BLaER1 treated with 17β-estradiol and CSF1 and Interleukin-3, amounts not matched to agents 10 nM and 100 nM (cell line): Measurements from ENCODE around the gene ZNF12.

ENCODE experiments used
- H3K27ac ChIP-seq, 11 experiments: shearing (Covaris generic); formaldehyde crosslinking; 2 replicates each; pipeline ENCODE4 v1.8.1; 2022
- H3K27me3 ChIP-seq, 11 experiments: shearing (Covaris generic); formaldehyde crosslinking; 2 replicates each; pipeline ENCODE4 v1.8.1; 2022
- H3K36me3 ChIP-seq, 11 experiments: shearing (Covaris generic); formaldehyde crosslinking; 2 replicates each; pipeline ENCODE4 v1.8.1; 2022
- H3K4me1 ChIP-seq, 10 experiments: shearing (Covaris generic); formaldehyde crosslinking; 2 replicates each; pipeline ENCODE4 v1.8.1; 2022
- H3K4me2 ChIP-seq, 11 experiments: shearing (Covaris generic); formaldehyde crosslinking; 2 replicates each; pipeline ENCODE4 v1.8.1; 2022
- H3K4me3 ChIP-seq, 10 experiments: shearing (Covaris generic); formaldehyde crosslinking; 2 replicates each; pipeline ENCODE4 v1.8.1; 2022
- H3K9ac ChIP-seq, 11 experiments: shearing (Covaris generic); formaldehyde crosslinking; 2 replicates each; pipeline ENCODE4 v1.8.1; 2022
- H3K9me3 ChIP-seq, 11 experiments: shearing (Covaris generic); formaldehyde crosslinking; replicated peaks in 1 of 11; 2 replicates each; pipeline ENCODE4 v1.8.1; 2022
- H4K20me1 ChIP-seq, 11 experiments: shearing (Covaris generic); formaldehyde crosslinking; 2 replicates each; pipeline ENCODE4 v1.8.1; 2022
- Cebpa-rat ChIP-seq, 11 experiments: shearing (Covaris generic); IDR thresholded peaks; 2 replicates each; pipeline ENCODE4 v1.8.1; 2022

ZNF12 gene

GRCh38 chr7:6652446-6653011 lies 54.2 kb downstream of the ZNF12 start:
- no peak for TF ChIP-seq Cebpa-rat (IDR thresholded peaks at IDR 0.05)
- no peak overlapping the region for H3K27ac ChIP-seq
- H3K4me1 ChIP-seq: peaks cover 0 to 18% (median 15%) of the 10 kb centered on the region in 10 experiments; a peak in 13 of 20 replicates
- no peaks in the 10 kb centered on the region for H3K27me3 ChIP-seq
- H3K36me3 ChIP-seq: peaks cover 84 to 97% (median 91%) of the 10 kb centered on the region in 11 experiments
- H3K4me3 ChIP-seq: peak overlapping the region in 9 of 10 experiments; percentile 13 to 56 (median 41); a peak in 17 of 20 replicates
- H3K9ac ChIP-seq: no peak overlapping the region
- H3K4me2 ChIP-seq: no peak overlapping the region
- H3K9me3 ChIP-seq: peaks cover 61 to 92% (median 68%) of the 10 kb centered on the region in 11 experiments
- H4K20me1 ChIP-seq: peaks cover 17 to 53% (median 27%) of the 10 kb centered on the region in 11 experiments; a peak in 21 of 22 replicates

- peaks cover 90 to 100% (median 97%) of the 10 kb centered on the region in 11 experiments for H3K36me3 ChIP-seq
Measured at GRCh38 chr7:6651851-6652445, 54.8 kb downstream of the ZNF12 start.

GRCh38 chr7:6650521-6651011 lies 56.2 kb downstream of the ZNF12 start:
- peaks cover 97 to 100% (median 100%) of the 10 kb centered on the region in 11 experiments for H3K36me3 ChIP-seq

More at GRCh38 chr7:6651851-6652445, 54.8 kb downstream of the ZNF12 start:
- peaks cover 61 to 96% (median 68%) of the 10 kb centered on the region in 11 experiments for H3K9me3 ChIP-seq
- no peak for TF ChIP-seq Cebpa-rat (IDR thresholded peaks at IDR 0.05)
- H3K4me2 ChIP-seq: no peak overlapping the region
- H3K27ac ChIP-seq: no peak overlapping the region
- no peak overlapping the region for H3K9ac ChIP-seq
- H3K4me1 ChIP-seq: peaks cover 0 to 17% (median 15%) of the 10 kb centered on the region in 10 experiments; a peak in 13 of 20 replicates
- peaks cover 22 to 59% (median 32%) of the 10 kb centered on the region in 11 experiments for H4K20me1 ChIP-seq
- H3K27me3 ChIP-seq: no peaks in the 10 kb centered on the region
- H3K4me3 ChIP-seq: peak overlapping the region in 9 of 10 experiments; percentile 13 to 56 (median 41); a peak in 17 of 20 replicates

GRCh38 chr7:6650086-6650485 lies 56.7 kb downstream of the ZNF12 start:
- Histone ChIP-seq H3K27ac (0 out of 22 replicates have a peak overlapping the region, but pooled peaks of 3 of the 11 experiments have one; percentile 23 to 49 (median 40)), H4K20me1 (peaks cover 35 to 69% (median 50%) of the 10 kb centered on the region in 11 experiments), H3K36me3 (peaks cover 97 to 100% (median 100%) of the 10 kb centered on the region in 11 experiments), H3K4me1 (peaks cover 0 to 17% (median 15%) of the 10 kb centered on the region in 10 experiments; a peak in 13 of 20 replicates), H3K9me3 (peaks cover 57 to 79% (median 62%) of the 10 kb centered on the region in 11 experiments), H3K4me2 (peak overlapping the region in 1 of 11 experiments; percentile 49; a peak in 1 of 22 replicates), H3K27me3 (no peaks in the 10 kb centered on the region), H3K9ac (no peak overlapping the region), H3K4me3 (peak overlapping the region in 2 of 10 experiments; percentile 18 to 19; a peak in 2 of 20 replicates)
- no peak for TF ChIP-seq Cebpa-rat (IDR thresholded peaks at IDR 0.05)

More at GRCh38 chr7:6650521-6651011, 56.2 kb downstream of the ZNF12 start:
- peaks cover 0 to 17% (median 15%) of the 10 kb centered on the region in 10 experiments; a peak in 13 of 20 replicates for H3K4me1 ChIP-seq
- peaks cover 61 to 84% (median 67%) of the 10 kb centered on the region in 11 experiments for H3K9me3 ChIP-seq
- no peak overlapping the region for H3K9ac ChIP-seq
- peaks cover 33 to 65% (median 46%) of the 10 kb centered on the region in 11 experiments for H4K20me1 ChIP-seq
- no peaks in the 10 kb centered on the region for H3K27me3 ChIP-seq
- H3K27ac ChIP-seq: no peak overlapping the region
- TF ChIP-seq Cebpa-rat (IDR thresholded peaks at IDR 0.05): no peak
- peak overlapping the region in 6 of 10 experiments; percentile 9 to 56 (median 32); a peak in 4 of 20 replicates for H3K4me3 ChIP-seq
- no peak overlapping the region for H3K4me2 ChIP-seq

GRCh38 chr7:6649241-6649961 lies 57.3 kb downstream of the ZNF12 start:
- Histone ChIP-seq H3K9me3 (peaks cover 50 to 72% (median 56%) of the 10 kb centered on the region in 11 experiments), H3K4me2 (peak overlapping the region in 7 of 11 experiments; percentile 22 to 57 (median 34); a peak in 13 of 22 replicates), H3K4me3 (peak overlapping the region in 1 of 10 experiments; percentile 18; a peak in 1 of 20 replicates), H4K20me1 (peaks cover 38 to 70% (median 54%) of the 10 kb centered on the region in 11 experiments), H3K4me1 (peaks cover 0 to 17% (median 15%) of the 10 kb centered on the region in 10 experiments; a peak in 13 of 20 replicates), H3K9ac (peak overlapping the region in 4 of 11 experiments; percentile 7 to 50 (median 36); a peak in 4 of 22 replicates), H3K36me3 (peaks cover 97 to 100% (median 100%) of the 10 kb centered on the region in 11 experiments), H3K27ac (peak overlapping the region in 4 of 11 experiments; percentile 13 to 49 (median 32); a peak in 6 of 22 replicates), H3K27me3 (no peaks in the 10 kb centered on the region)
- no peak for TF ChIP-seq Cebpa-rat (IDR thresholded peaks at IDR 0.05)

GRCh38 chr7:6648815-6649104 lies 58.0 kb downstream of the ZNF12 start:
- H4K20me1 ChIP-seq: peaks cover 38 to 71% (median 59%) of the 10 kb centered on the region in 11 experiments
- H3K27ac ChIP-seq: peak overlapping the region in 3 of 11 experiments; percentile 4 to 13 (median 12); a peak in 3 of 22 replicates
- peaks cover 44 to 66% (median 49%) of the 10 kb centered on the region in 11 experiments for H3K9me3 ChIP-seq
- H3K4me1 ChIP-seq: peaks cover 0 to 17% (median 15%) of the 10 kb centered on the region in 10 experiments; a peak in 13 of 20 replicates
- peak overlapping the region in 7 of 11 experiments; percentile 22 to 57 (median 34); a peak in 13 of 22 replicates for H3K4me2 ChIP-seq
- H3K9ac ChIP-seq: peak overlapping the region in 3 of 11 experiments; percentile 7 to 50 (median 43); a peak in 2 of 22 replicates
- H3K36me3 ChIP-seq: peaks cover 97 to 100% (median 100%) of the 10 kb centered on the region in 11 experiments
- no peak for TF ChIP-seq Cebpa-rat (IDR thresholded peaks at IDR 0.05)
- no peaks in the 10 kb centered on the region for H3K27me3 ChIP-seq
- H3K4me3 ChIP-seq: no peak overlapping the region

GRCh38 chr7:6648066-6648814 lies 58.5 kb downstream of the ZNF12 start:
- H3K4me3 ChIP-seq: no peak overlapping the region
- H4K20me1 ChIP-seq: peaks cover 38 to 76% (median 64%) of the 10 kb centered on the region in 11 experiments
- no peak for TF ChIP-seq Cebpa-rat (IDR thresholded peaks at IDR 0.05)
- H3K36me3 ChIP-seq: peaks cover 97 to 100% (median 100%) of the 10 kb centered on the region in 11 experiments
- no peak overlapping the region for H3K27ac ChIP-seq
- peaks cover 38 to 61% (median 44%) of the 10 kb centered on the region in 11 experiments for H3K9me3 ChIP-seq
- peak overlapping the region in 3 of 11 experiments; percentile 7 to 50 (median 43); a peak in 2 of 22 replicates for H3K9ac ChIP-seq
- no peaks in the 10 kb centered on the region for H3K27me3 ChIP-seq
- peak overlapping the region in 7 of 11 experiments; percentile 22 to 57 (median 34); a peak in 11 of 22 replicates for H3K4me2 ChIP-seq
- peaks cover 0 to 17% (median 15%) of the 10 kb centered on the region in 10 experiments; a peak in 13 of 20 replicates for H3K4me1 ChIP-seq
